ENCODE data around the gene MNAT1. TPM values are rescaled to one million over a fixed set of nuclear protein-coding genes. Genes with fewer than 3 reads are reported as not detected.

The MNAT1 gene
- total RNA-seq, 1 donor from 2014 or later, result 32.7 TPM

DNA sequence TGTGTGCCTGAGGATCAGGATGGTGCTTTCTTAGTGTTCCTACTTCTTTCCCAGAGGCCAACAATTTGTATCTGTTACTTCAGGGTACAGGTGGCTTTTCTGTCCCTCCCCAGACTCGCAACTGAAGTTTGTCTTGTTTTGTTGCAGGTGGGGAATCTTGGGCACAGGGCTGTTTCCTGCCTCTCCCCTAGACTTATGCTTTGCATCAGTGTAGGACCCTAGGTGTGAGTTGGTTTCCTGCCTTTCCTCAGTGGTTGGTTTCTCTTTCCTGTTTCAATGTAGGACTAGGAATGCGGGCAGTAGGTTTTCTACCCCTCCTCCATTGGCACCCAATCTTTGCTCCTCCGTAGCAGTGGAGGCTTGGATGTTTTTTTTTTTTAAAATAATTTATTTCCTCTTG is 159.3 kb downstream of the MNAT1 start:
- no peak for DNase-seq (ENCODE audit: extremely low spot score, unreplicated experiment)
- TF ChIP-seq, protein P1, sequence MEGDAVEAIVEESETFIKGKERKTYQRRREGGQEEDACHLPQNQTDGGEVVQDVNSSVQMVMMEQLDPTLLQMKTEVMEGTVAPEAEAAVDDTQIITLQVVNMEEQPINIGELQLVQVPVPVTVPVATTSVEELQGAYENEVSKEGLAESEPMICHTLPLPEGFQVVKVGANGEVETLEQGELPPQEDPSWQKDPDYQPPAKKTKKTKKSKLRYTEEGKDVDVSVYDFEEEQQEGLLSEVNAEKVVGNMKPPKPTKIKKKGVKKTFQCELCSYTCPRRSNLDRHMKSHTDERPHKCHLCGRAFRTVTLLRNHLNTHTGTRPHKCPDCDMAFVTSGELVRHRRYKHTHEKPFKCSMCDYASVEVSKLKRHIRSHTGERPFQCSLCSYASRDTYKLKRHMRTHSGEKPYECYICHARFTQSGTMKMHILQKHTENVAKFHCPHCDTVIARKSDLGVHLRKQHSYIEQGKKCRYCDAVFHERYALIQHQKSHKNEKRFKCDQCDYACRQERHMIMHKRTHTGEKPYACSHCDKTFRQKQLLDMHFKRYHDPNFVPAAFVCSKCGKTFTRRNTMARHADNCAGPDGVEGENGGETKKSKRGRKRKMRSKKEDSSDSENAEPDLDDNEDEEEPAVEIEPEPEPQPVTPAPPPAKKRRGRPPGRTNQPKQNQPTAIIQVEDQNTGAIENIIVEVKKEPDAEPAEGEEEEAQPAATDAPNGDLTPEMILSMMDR (conservative IDR thresholded peaks at IDR 0.05), result no peak
- Mint-ChIP-seq H3K27ac (no peak overlapping the region), H3K9me3 (peaks cover 12% of the 10 kb centered on the region), H3K27me3 (no peaks in the 10 kb centered on the region), H3K4me1 (ENCODE audit: unreplicated experiment) (no peaks in the 10 kb centered on the region), H3K4me3 (no peak overlapping the region), H3K36me3 (peaks cover 8% of the 10 kb centered on the region)

DNA sequence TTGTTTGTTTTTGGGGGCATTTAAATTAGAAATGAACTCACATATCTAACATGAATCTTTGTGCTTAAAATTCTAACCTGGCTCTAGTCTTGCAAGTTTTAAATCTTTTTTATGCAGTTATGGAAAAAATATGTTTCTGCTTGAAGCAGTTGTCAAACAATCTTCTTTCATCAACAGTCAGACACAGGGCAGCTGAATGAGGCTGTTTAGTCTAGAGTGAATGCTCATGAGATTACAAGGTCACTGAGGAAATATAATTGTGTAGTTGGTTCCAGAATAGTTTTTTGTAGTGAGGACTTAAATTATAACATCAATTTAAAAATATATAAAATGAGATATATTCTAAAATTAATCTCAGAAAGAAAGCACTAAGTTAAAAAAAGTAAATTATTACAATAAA is 169.8 kb downstream of the MNAT1 start:
- Mint-ChIP-seq H3K4me1 (ENCODE audit: unreplicated experiment) (peaks cover 4% of the 10 kb centered on the region), H3K9me3 (no peaks in the 10 kb centered on the region), H3K27ac (no peak overlapping the region), H3K36me3 (no peaks in the 10 kb centered on the region), H3K27me3 (no peaks in the 10 kb centered on the region), H3K4me3 (no peak overlapping the region)
- DNase-seq (ENCODE audit: extremely low spot score, unreplicated experiment), result no peak
- TF ChIP-seq, protein P1 (conservative IDR thresholded peaks at IDR 0.05), result no peak

DNA sequence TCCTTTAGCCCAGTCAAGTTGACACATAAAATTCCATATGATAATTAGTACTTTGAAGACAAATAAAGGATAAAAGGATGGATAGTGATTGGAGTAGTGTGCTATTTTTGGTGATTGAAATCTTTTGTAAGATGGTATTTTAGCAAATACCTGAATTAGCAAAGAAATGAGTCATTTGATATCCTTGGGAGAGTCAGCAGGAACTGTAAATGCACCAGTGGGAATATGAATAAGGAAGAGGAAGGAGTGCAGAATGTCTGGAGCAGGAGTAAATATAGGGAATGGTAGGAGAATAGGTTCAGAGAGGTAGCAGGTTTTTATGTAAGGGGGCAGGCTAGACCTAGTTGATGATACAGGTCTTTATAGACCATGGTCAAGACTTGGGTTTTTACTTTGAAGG is 171.4 kb downstream of the MNAT1 start:
- H3K27ac Mint-ChIP-seq, result no peak overlapping the region
- no peaks in the 10 kb centered on the region for H3K27me3 Mint-ChIP-seq
- no peak for DNase-seq (ENCODE audit: extremely low spot score, unreplicated experiment)
- TF ChIP-seq, protein P1 (conservative IDR thresholded peaks at IDR 0.05), result no peak
- H3K36me3 Mint-ChIP-seq, result no peaks in the 10 kb centered on the region
- H3K4me1 Mint-ChIP-seq (ENCODE audit: unreplicated experiment), result peaks cover 4% of the 10 kb centered on the region
- H3K9me3 Mint-ChIP-seq, result no peaks in the 10 kb centered on the region
- no peak overlapping the region for H3K4me3 Mint-ChIP-seq

DNA sequence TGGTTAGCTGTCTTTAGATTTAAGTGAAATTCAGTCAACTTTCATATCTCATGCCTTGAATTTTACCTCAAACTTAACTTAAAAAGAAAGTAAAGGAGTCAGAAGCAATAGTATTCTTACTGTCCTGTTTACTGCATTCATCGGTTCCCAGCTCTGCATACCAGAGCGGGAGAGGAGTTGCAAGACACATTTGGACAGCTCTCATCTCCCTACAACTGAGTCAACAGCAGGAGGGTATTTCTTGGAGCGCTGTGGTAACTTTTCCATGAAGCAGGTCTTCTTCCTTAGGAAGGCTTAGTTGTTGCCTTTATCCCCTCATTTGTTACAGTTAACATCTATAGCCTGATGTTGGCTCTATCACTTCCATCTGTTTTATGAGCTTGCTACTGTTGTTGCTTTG is 181.2 kb downstream of the MNAT1 start:
- H3K36me3 Mint-ChIP-seq, result peaks cover 13% of the 10 kb centered on the region
- no peak overlapping the region for H3K4me3 Mint-ChIP-seq
- H3K27ac Mint-ChIP-seq, result no peak overlapping the region
- H3K27me3 Mint-ChIP-seq, result no peaks in the 10 kb centered on the region
- no peaks in the 10 kb centered on the region for H3K9me3 Mint-ChIP-seq
- TF ChIP-seq, protein P1 (conservative IDR thresholded peaks at IDR 0.05), result no peak
- no peak for DNase-seq (ENCODE audit: extremely low spot score, unreplicated experiment)
- H3K4me1 Mint-ChIP-seq (ENCODE audit: unreplicated experiment), result no peaks in the 10 kb centered on the region

DNA sequence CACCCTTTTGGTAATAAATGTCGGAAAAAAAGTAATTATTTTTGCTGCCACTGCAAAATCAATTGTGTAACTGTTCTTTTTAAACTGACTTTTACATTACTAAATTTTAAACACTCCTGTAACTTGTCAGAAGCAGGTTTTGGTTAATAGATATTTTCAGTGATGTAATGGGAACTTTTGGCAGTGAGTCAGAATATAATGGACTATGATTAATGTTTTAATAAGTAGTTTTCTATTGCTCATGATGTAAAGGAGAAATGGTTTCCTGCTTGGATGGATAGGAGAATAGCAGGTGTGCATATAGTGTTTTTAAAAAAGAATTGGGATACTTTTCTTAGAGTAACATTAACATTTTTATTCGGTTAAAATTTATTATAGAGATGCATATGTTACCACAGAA is 187.5 kb downstream of the MNAT1 start:
- TF ChIP-seq, protein P1 (conservative IDR thresholded peaks at IDR 0.05), result no peak
- no peak overlapping the region for H3K4me3 Mint-ChIP-seq
- H3K4me1 Mint-ChIP-seq (ENCODE audit: unreplicated experiment), result peaks cover 5% of the 10 kb centered on the region
- no peak for DNase-seq (ENCODE audit: extremely low spot score, unreplicated experiment)
- H3K9me3 Mint-ChIP-seq, result no peaks in the 10 kb centered on the region
- H3K36me3 Mint-ChIP-seq, result peaks cover 9% of the 10 kb centered on the region
- no peak overlapping the region for H3K27ac Mint-ChIP-seq
- no peaks in the 10 kb centered on the region for H3K27me3 Mint-ChIP-seq

DNA sequence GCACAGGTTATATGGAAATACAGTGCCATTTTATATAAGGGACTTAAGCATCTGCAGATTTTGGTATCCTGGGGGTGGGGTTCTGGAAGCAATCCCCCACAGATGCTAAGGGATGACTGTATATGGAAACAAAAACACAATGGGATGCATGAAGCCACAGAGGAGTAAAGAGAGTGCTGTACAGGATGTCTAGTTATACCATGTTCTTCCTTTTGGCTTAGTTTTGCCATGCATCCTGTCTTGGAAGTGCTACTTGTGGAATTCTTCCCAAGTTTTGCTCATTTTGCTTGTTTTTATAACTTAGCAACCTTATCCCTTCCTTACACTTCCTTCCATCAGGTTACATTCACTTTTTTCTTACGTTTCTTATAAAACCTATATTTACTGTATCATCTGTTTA is 190.7 kb downstream of the MNAT1 start:
- H3K27me3 Mint-ChIP-seq, result no peaks in the 10 kb centered on the region
- no peaks in the 10 kb centered on the region for H3K9me3 Mint-ChIP-seq
- H3K4me1 Mint-ChIP-seq (ENCODE audit: unreplicated experiment), result peaks cover 5% of the 10 kb centered on the region
- no peak overlapping the region for H3K4me3 Mint-ChIP-seq
- DNase-seq (ENCODE audit: extremely low spot score, unreplicated experiment), result no peak
- no peak overlapping the region for H3K27ac Mint-ChIP-seq
- TF ChIP-seq, protein P1 (conservative IDR thresholded peaks at IDR 0.05), result no peak
- peaks cover 11% of the 10 kb centered on the region for H3K36me3 Mint-ChIP-seq

Data from type B pancreatic cell (in vitro differentiated cells).